Heart left ventricle (tissue), 16 donors: ENCODE measurements around the gene MAPK10. TPM values are rescaled to one million over a fixed set of nuclear protein-coding genes. Genes with fewer than 3 reads are reported as not detected.

Experiments used
- ATAC-seq, 4 donors: fragments of 200-7000 bp; cut with Tn5 transposase; one replicate each; pipeline ENCODE4 v1.9.1; 2020 to 2022; ENCODE audit warnings: moderate library complexity in 4 of 4, mild to moderate bottlenecking in 3 of 4, moderate number of reproducible peaks in 1 of 4
- DNase-seq, 5 donors: peaks; one replicate each; pipeline ENCODE4 v3.0.0-alpha.2; 2020
- H3K27ac ChIP-seq, 12 donors: fragments of 200-600 bp; sonication (generic) in 4 of 12; one replicate each; pipeline versions ENCODE4 v1.5.0 to v1.8.0; 2016 to 2022; ENCODE audit warnings: mild to moderate bottlenecking in 2 of 12
- H3K27me3 ChIP-seq, 9 donors: fragments of 200-600 bp; sonication (generic) in 2 of 9; one replicate each; pipeline versions ENCODE4 v1.5.1 to v1.8.0; 2016 to 2022; ENCODE audit warnings: mild to moderate bottlenecking in 3 of 9
- H3K36me3 ChIP-seq, 9 donors: fragments of 200-600 bp; sonication (generic) in 2 of 9; one replicate each; pipeline versions ENCODE4 v1.5.0 to v1.8.0; 2018 to 2022; ENCODE audit warnings: mild to moderate bottlenecking in 2 of 9
- H3K4me1 ChIP-seq, 12 donors: fragments of 200-600 bp; sonication (generic) in 4 of 12; one replicate each; pipeline versions ENCODE4 v1.5.0 to v1.8.0; 2016 to 2022; ENCODE audit warnings: mild to moderate bottlenecking in 3 of 12
- H3K4me3 ChIP-seq, 12 donors: fragments of 200-600 bp; sonication (generic) in 4 of 12; one replicate each; pipeline versions ENCODE4 v1.5.0 to v1.8.0; 2017 to 2022; ENCODE audit warnings: mild to moderate bottlenecking in 9 of 12, moderate library complexity in 4 of 12
- H3K9me3 ChIP-seq, 12 donors: fragments of 200-600 bp; sonication (generic) in 4 of 12; one replicate each; pipeline versions ENCODE4 v1.5.0 to v1.8.0; 2016 to 2022; ENCODE audit warnings: mild to moderate bottlenecking in 1 of 12
- POLR2A ChIP-seq, 2 donors: fragments of 450-650 bp; IDR thresholded peaks; one replicate each; pipeline ENCODE4 v1.6.1; 2017; ENCODE audit warnings: antibody characterized with exemption in 2 of 2, mild to moderate bottlenecking in 2 of 2, moderate library complexity in 2 of 2
- WGBS, 4 donors: extraction: QIAGEN DNeasy Blood & Tissue Kit in 2 of 4; methylation state at CpG; one replicate each; pipeline versions ENCODE4 v1.1.5 to v1.1.7; 2013 to 2018; 5-methylcytosine and 5-hydroxymethylcytosine counted together
- intact Hi-C, 10 donors: fragments of 100-400 bp; cut with DNase I; formaldehyde crosslinking; loops; one replicate each; pipeline versions ENCODE4 v1.11.1 to v1.14.2; 2022
- polyA plus RNA-seq, 2 donors: library from polyadenylated mRNA; stranded (reverse); fragments of 200-250 nt; gene quantifications; one replicate each; pipeline ENCODE4 v1.2.3, GENCODE V29; 2013
- total RNA-seq, 9 donors: library from RNA; depleted of rRNA in 2 of 9; stranded (reverse); fragments of >200 nt in 2 of 9; fragmentation: NEBNext Ultra II Directional in 3 of 9; extraction: Animal tissue kit (Norgen Biotek cat#: 25700) in 3 of 9; gene quantifications; one replicate each; pipeline versions ENCODE4 v1.1.0 to v1.2.4, GENCODE V29; 2016 to 2023
- TF ChIP-seq, protein P1 (sequence below), 12 donors: fragments of 200-600 bp; sonication (generic) in 4 of 12; IDR thresholded peaks; one replicate each; pipeline versions ENCODE4 v1.5.0 to v1.8.0; 2018 to 2022; ENCODE audit warnings: antibody characterized with exemption in 12 of 12, mild to moderate bottlenecking in 5 of 12
- donor health status: ischemic (EF 13 %, LVEDD 7.1; RV severe dilation, severe dysfunction).
- donor health status: healthy with polysubstance abuse.
- donor health status: DM: no; HTN: yes; CAD: no.
- donor health status: DM: no; HTN: no; CAD: no.
- donor health status: ischemic (EF 25% LVEDD 6.9; RV normal size, moderate dysfunction).
- donor health status: ischemic (EF 25% LVEDD 5.7; RV mildly dilated, moderate dysfunction).
- donor health status: healthy.
- donor health status: DM: yes; HTN: yes; CAD: no.
- donor health status: ischemic (EF 35%, LVEDD 5.7; RV mildly dilated, moderate dysfunction).
- donor health status: nonischemic (EF 11% LVEDD 7.7; RV severe dilation, severe dysfunction).
- donor health status: DM: yes; HTN: yes; CAD: no.
- donor health status: PGD.
- donor health status: ischemic (EF 29% LVEDD 5.4; RV normal size, mild dysfunction).
- donor health status: nonischemic (EF 23%, LVEDD 6.1; RV moderate dilation, normal function).

The MAPK10 gene
- total and polyA plus RNA-seq, 11 donors: 0.87 to 14.1 (median 2.7) TPM

DNA sequence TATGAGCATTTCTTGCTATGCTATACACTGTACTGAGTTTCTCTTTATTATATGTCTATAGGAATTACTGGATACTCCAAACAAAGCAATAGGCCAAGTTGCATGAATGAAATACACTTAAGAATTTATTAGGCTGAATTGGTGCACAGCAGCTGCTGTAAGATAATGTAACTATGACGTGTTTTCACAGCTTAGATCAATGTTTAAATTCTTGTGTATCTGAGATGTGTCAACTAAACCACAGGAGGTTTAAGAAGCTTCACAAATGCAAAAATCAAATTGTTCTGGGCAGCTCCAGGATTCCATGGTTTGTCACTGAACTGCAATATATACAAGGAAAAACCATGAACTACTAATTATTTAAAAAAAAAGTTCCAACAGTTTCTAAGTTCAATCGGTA, 156.7 kb downstream of the MAPK10 start:
- ATAC-seq: no peak
- DNase-seq: no peak
- intact Hi-C loops: no loop called here
- WGBS, 4 donors: 74 to 87% (median 80%) methylated on average over 2 of the region's 2 CpGs
- Histone ChIP-seq H3K27me3 (no peaks in the 10 kb centered on the region), H3K36me3 (no peaks in the 10 kb centered on the region), H3K4me1 (no peaks in the 10 kb centered on the region), H3K27ac (no peak overlapping the region), H3K9me3 (no peaks in the 10 kb centered on the region), H3K4me3 (no peak overlapping the region)
- no peak for TF ChIP-seq POLR2A (IDR thresholded peaks at IDR 0.05)
- TF ChIP-seq, protein P1, sequence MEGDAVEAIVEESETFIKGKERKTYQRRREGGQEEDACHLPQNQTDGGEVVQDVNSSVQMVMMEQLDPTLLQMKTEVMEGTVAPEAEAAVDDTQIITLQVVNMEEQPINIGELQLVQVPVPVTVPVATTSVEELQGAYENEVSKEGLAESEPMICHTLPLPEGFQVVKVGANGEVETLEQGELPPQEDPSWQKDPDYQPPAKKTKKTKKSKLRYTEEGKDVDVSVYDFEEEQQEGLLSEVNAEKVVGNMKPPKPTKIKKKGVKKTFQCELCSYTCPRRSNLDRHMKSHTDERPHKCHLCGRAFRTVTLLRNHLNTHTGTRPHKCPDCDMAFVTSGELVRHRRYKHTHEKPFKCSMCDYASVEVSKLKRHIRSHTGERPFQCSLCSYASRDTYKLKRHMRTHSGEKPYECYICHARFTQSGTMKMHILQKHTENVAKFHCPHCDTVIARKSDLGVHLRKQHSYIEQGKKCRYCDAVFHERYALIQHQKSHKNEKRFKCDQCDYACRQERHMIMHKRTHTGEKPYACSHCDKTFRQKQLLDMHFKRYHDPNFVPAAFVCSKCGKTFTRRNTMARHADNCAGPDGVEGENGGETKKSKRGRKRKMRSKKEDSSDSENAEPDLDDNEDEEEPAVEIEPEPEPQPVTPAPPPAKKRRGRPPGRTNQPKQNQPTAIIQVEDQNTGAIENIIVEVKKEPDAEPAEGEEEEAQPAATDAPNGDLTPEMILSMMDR (IDR thresholded peaks at IDR 0.05): no peak

DNA sequence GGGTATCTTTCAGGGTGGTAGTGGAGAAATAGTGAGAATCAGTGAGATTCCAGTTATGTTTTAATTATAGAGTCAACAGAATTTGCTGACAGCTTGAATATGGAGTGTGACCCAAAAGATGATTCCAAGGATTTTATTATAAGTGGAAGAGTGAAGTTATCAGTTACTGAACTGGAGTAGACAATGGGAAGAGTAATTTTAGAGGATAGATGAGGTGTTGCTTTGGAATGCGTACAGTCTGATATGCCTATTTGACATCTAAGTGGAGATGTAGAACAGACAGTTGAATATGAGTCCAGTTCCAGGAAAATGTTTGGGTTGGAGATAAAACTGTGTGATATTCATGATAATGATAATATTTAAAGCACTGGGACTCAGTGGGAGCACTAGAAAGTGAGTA, 174.2 kb downstream of the MAPK10 start:
- peaks cover 0 to 36% (median 7%) of the 10 kb centered on the region in 12 donors for H3K9me3 ChIP-seq
- TF ChIP-seq POLR2A (IDR thresholded peaks at IDR 0.05): no peak
- TF ChIP-seq, protein P1 (IDR thresholded peaks at IDR 0.05): no peak
- intact Hi-C loops: no loop called here
- DNase-seq (no peak), ATAC-seq (no peak)
- no peaks in the 10 kb centered on the region for H3K4me1 ChIP-seq
- no peaks in the 10 kb centered on the region for H3K27me3 ChIP-seq
- H3K27ac ChIP-seq: no peak overlapping the region
- no peaks in the 10 kb centered on the region for H3K36me3 ChIP-seq
- WGBS, 4 donors: 37 to 64% (median 47%) methylated on average over 1 of the region's 1 CpG
- H3K4me3 ChIP-seq: no peak overlapping the region

DNA sequence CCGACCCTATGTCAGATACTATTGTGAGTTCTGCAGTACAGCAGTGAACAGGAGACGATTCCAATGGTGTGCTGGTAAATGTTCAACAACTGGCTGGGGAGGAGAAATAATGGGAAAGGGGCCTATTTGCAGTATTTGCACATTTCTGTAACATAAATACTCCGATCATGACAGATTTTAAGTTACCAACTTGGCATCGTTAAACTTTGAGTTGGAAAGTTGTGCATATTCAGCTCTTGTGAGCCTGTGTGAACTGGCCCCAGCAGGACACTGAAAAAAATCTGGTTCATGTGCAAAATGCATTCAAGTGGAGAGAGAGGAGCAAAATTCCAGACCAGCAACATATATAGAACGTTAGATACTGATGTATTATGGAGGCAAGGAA, 175.0 kb downstream of the MAPK10 start:
- no peak overlapping the region for H3K4me3 ChIP-seq
- H3K27me3 ChIP-seq: no peaks in the 10 kb centered on the region
- intact Hi-C loops: no loop called here
- ATAC-seq: no peak
- TF ChIP-seq POLR2A (IDR thresholded peaks at IDR 0.05): no peak
- TF ChIP-seq, protein P1 (IDR thresholded peaks at IDR 0.05): no peak
- WGBS, 4 donors: 61 to 64% (median 62%) methylated on average over 5 of the region's 5 CpGs
- no peaks in the 10 kb centered on the region for H3K4me1 ChIP-seq
- DNase-seq: no peak
- no peaks in the 10 kb centered on the region for H3K36me3 ChIP-seq
- H3K27ac ChIP-seq: no peak overlapping the region
- peaks cover 0 to 38% (median 5%) of the 10 kb centered on the region in 12 donors for H3K9me3 ChIP-seq

DNA sequence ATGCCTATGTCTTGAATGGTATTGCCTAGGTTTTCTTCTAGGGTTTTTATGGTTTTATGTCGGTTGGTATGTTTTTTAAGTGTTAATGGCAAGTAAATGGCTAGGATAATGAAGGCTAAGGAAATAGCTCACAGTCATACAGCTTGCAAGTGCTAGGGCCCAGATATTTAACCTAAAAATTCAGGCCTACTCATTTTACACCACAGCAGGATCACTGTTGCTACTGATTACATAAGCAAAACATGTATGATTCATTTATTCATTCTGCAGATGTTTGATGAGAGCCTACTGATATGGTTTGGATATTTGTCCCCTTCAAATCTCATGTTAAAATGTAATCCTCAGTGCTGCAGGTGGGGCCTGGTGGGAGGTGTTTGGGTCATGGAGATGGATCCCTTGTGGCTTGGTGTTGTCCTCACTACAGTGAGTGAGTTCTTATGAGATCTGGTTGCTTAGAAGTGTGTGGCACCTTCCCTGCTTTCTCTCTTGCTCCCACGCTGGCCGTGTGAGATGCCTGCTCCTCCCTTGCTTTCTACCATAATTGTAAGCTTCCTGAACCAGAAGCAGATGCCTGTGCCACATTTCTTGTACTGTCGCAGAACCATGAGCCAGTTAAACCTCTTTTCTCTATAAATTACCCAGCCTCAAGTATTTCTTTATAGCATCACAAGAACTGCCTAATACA, 175.5 kb downstream of the MAPK10 start:
- Histone ChIP-seq H3K4me3 (no peak overlapping the region), H3K4me1 (no peaks in the 10 kb centered on the region), H3K36me3 (no peaks in the 10 kb centered on the region), H3K9me3 (peaks cover 0 to 36% (median 3%) of the 10 kb centered on the region in 12 donors), H3K27me3 (no peaks in the 10 kb centered on the region), H3K27ac (no peak overlapping the region)
- DNase-seq: no peak
- TF ChIP-seq, protein P1 (IDR thresholded peaks at IDR 0.05): no peak
- TF ChIP-seq POLR2A (IDR thresholded peaks at IDR 0.05): no peak
- ATAC-seq: no peak
- intact Hi-C loops: no loop called here
- WGBS, 4 donors: 75 to 82% (median 79%) methylated on average over 4 of the region's 4 CpGs
